ENCODE data around the gene NAPA. TPM values are rescaled to one million over a fixed set of nuclear protein-coding genes. Genes with fewer than 3 reads are reported as not detected.
A peak's percentile ranks its signal among the peaks of the same experiment; 100 is the strongest.

The NAPA gene
- total and polyA plus RNA-seq, 2 of the 13 experiments (the other 11 are each of a cell fraction or from before 2014, with no cell fraction given): 32.6 to 65.9 TPM

DNA sequence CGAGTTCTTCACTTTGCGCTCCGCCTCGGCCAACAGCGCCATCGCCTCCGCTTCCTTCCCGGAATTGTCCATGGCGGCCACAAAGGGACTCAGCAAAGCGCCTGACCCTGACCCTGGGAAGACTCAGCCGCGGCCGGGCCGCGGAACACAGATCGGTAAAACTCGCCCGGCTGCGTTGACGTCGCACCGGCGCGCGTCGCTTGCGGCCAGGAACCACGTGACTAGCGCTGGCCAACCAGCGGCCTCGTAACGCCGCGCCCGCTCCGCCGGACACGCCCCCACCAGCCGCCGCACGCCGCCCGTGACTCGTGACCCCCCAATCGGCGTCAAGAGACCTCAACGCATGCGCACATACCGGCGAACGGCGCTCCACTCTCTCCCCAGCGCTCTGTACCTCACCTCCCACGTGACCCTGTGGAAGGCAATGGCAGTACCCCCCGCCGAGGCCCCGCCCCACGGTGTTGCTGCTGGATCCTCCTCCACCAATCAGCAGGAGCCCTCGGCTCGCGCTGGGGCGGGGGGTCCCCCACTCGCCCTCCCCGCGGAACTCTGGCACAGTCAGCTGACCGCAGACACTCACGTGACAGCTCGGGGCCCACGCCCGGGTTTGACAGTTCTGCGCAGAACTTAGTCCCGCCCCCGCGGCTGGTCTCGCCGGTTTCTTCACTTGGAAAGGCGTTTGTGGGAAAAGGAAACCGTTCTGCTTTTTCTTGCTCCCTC is at the start of gene NAPA (continued):
- TF ChIP-seq TEAD3 (CRISPR knock-in tag; optimal IDR thresholded peaks at IDR 0.05; ENCODE audit: borderline replicate concordance): peak; percentile 74
- no peak for TF ChIP-seq ZBTB39 (CRISPR knock-in tag; IDR thresholded peaks at IDR 0.05)
- TF ChIP-seq ZNF614 (CRISPR knock-in tag; IDR thresholded peaks at IDR 0.05; ENCODE audit: borderline replicate concordance): no peak
- peak; percentile 70; the same call in 1 of the 2 replicates for TF ChIP-seq MTERF4 (CRISPR knock-in tag; IDR thresholded peaks at IDR 0.05)
- peak; percentile 72; the same call in 1 of the 2 replicates for TF ChIP-seq KDM5B (CRISPR knock-in tag; IDR thresholded peaks at IDR 0.05; ENCODE audit: borderline replicate concordance)
- TF ChIP-seq ZNF687 (CRISPR knock-in tag; IDR thresholded peaks at IDR 0.05): peak; percentile 80
- TF ChIP-seq RXRA (CRISPR knock-in tag; IDR thresholded peaks at IDR 0.05): peak; percentile 26; the same call in 1 of the 2 replicates
- no peak for TF ChIP-seq REXO4 (CRISPR knock-in tag; IDR thresholded peaks at IDR 0.05; ENCODE audit: borderline replicate concordance)
- TF ChIP-seq POLR2A (IDR thresholded peaks at IDR 0.05; ENCODE audit: insufficient read depth in 1 of 2, low read depth in 2 of 2, low read length in 2 of 2): peak; percentile 57 to 89
- TF ChIP-seq ZNF607 (CRISPR knock-in tag; IDR thresholded peaks at IDR 0.05; ENCODE audit: borderline replicate concordance): no peak
- no peak for TF ChIP-seq TBP (CRISPR knock-in tag; IDR thresholded peaks at IDR 0.05)
- peak; percentile 27; the same call in 1 of the 2 replicates for TF ChIP-seq HMG20B (CRISPR knock-in tag; conservative IDR thresholded peaks at IDR 0.05)
- TF ChIP-seq CHD2 (IDR thresholded peaks at IDR 0.05; ENCODE audit: low read depth, low read length): no peak
- no peak for TF ChIP-seq ZNF337 (CRISPR knock-in tag; IDR thresholded peaks at IDR 0.05; ENCODE audit: borderline replicate concordance, low read depth)
- no peak; the same call in 1 of the 2 replicates for TF ChIP-seq ZNF546 (CRISPR knock-in tag; conservative IDR thresholded peaks at IDR 0.05)
- no peak for TF ChIP-seq JUND (CRISPR knock-in tag; IDR thresholded peaks at IDR 0.05)
- no peak for TF ChIP-seq ZSCAN12 (CRISPR knock-in tag; IDR thresholded peaks at IDR 0.05)
- TF ChIP-seq ZNF333 (CRISPR knock-in tag; IDR thresholded peaks at IDR 0.05; ENCODE audit: borderline replicate concordance): no peak
- TF ChIP-seq, protein P1, sequence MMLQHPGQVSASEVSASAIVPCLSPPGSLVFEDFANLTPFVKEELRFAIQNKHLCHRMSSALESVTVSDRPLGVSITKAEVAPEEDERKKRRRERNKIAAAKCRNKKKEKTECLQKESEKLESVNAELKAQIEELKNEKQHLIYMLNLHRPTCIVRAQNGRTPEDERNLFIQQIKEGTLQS (CRISPR knock-in tag; IDR thresholded peaks at IDR 0.05): no peak
- no peak for TF ChIP-seq ZNF10 (CRISPR knock-in tag; IDR thresholded peaks at IDR 0.05; ENCODE audit: borderline replicate concordance, low read depth)
- TF ChIP-seq MED8 (CRISPR knock-in tag; IDR thresholded peaks at IDR 0.05; ENCODE audit: insufficient replicate concordance): no peak
- TF ChIP-seq ZNF580 (CRISPR knock-in tag; IDR thresholded peaks at IDR 0.05; ENCODE audit: borderline replicate concordance, low read depth): peak; percentile 63; the same call in 1 of the 2 replicates
- peak; percentile 98 for TF ChIP-seq SRSF1 (optimal IDR thresholded peaks at IDR 0.05; ENCODE audit: low read depth, low read length)
